Caco-2 (cell line): ENCODE measurements around the gene SH2D4B. TPM values are rescaled to one million over a fixed set of nuclear protein-coding genes. Genes with fewer than 3 reads are reported as not detected.

Source experiments
- BruUV-seq: library from RNA; stranded (reverse); fragments of 400-500 nt; replicated peaks from 2 replicates; lab custom pipeline; 2021; lab: Mats Ljungman, UMichigan
- CTCF ChIA-PET: fragments of 300-600 bp; sonication (Branson Sonifier 250); formaldehyde crosslinking; loops from one replicate; lab custom pipeline; 2022; ENCODE audit warnings: antibody characterized with exemption; lab: Charles Lee
- POLR2A ChIA-PET: fragments of 300-600 bp; sonication (Branson Sonifier 250); formaldehyde crosslinking; loops from one replicate; lab custom pipeline; 2022; ENCODE audit warnings: antibody characterized with exemption; lab: Charles Lee
- DNase-seq, 2 experiments: peaks; one replicate each; pipeline versions ENCODE4 v3.0.0 to v3.0.0-alpha.2; 2020 to 2022
- H3K27me3 ChIP-seq: replicated peaks from 2 replicates; pipeline ENCODE4 v1.6.0; 2011; ENCODE audit warnings: low read length; ENCODE audit not compliant: control insufficient read depth, insufficient read depth
- H3K36me3 ChIP-seq: 2 replicates; pipeline ENCODE4 v1.5.1; 2011; ENCODE audit warnings: low read length; ENCODE audit not compliant: control insufficient read depth, insufficient read depth
- H3K4me1 ChIP-seq: fragments of 250-450 bp; sonication (Bioruptor Pico); 2 replicates; pipeline ENCODE4 v1.5.1; 2020; ENCODE audit warnings: mild to moderate bottlenecking
- H3K4me3 ChIP-seq: 2 replicates; pipeline ENCODE4 v1.5.1; 2011; ENCODE audit warnings: low read depth, mild to moderate bottlenecking, control low read depth, low read length
- H3K9me3 ChIP-seq: fragments of 250-450 bp; sonication (Bioruptor Pico); 2 replicates; pipeline ENCODE4 v1.5.1; 2020; ENCODE audit warnings: mild to moderate bottlenecking, moderate library complexity
- H3K27ac Mint-ChIP-seq: one replicate; pipeline ENCODE4 v1.8.0; 2022; ENCODE audit warnings: mixed read lengths; ENCODE audit not compliant: unreplicated experiment
- H3K27me3 Mint-ChIP-seq: one replicate; pipeline ENCODE4 v1.8.0; 2022; ENCODE audit warnings: mixed read lengths; ENCODE audit not compliant: insufficient read depth, unreplicated experiment
- H3K36me3 Mint-ChIP-seq: one replicate; pipeline ENCODE4 v1.8.0; 2022; ENCODE audit warnings: mild to moderate bottlenecking, mixed read lengths; ENCODE audit not compliant: insufficient read depth, unreplicated experiment
- H3K4me1 Mint-ChIP-seq: one replicate; pipeline ENCODE4 v1.8.0; 2022; ENCODE audit warnings: low read depth, mixed read lengths; ENCODE audit not compliant: unreplicated experiment
- H3K4me3 Mint-ChIP-seq: one replicate; pipeline ENCODE4 v1.8.0; 2022; ENCODE audit warnings: mild to moderate bottlenecking, moderate library complexity, mixed read lengths; ENCODE audit not compliant: unreplicated experiment
- H3K9me3 Mint-ChIP-seq: one replicate; pipeline ENCODE4 v1.8.0; 2022; ENCODE audit warnings: mixed read lengths; ENCODE audit not compliant: unreplicated experiment
- intact Hi-C: fragments of 100-400 bp; cut with micrococcal nuclease; formaldehyde crosslinking; loops from one replicate; pipeline ENCODE4 v1.10.0; 2022; ENCODE audit not compliant: unreplicated experiment
- total RNA-seq: library from RNA; stranded (reverse); gene quantifications from 2 replicates; pipeline ENCODE4 v1.2.3, GENCODE V29; 2022
- TF ChIP-seq, protein P1 (sequence below), 2 experiments: fragments of 200-600 bp in 1 of 2; IDR thresholded peaks; 1 replicate in 1 of 2; 2 replicates in 1 of 2; pipeline versions ENCODE4 v1.5.1 to v1.8.0; 2011 to 2022; ENCODE audit warnings: antibody characterized with exemption in 1 of 2, control low read depth in 1 of 2, inconsistent platforms in 1 of 2, low read depth in 1 of 2, low read length in 1 of 2, mild to moderate bottlenecking in 1 of 2, moderate library complexity in 1 of 2; ENCODE audit not compliant: insufficient read depth in 1 of 2, severe bottlenecking in 1 of 2, unreplicated experiment in 1 of 2

The SH2D4B gene
- total RNA-seq, 1 experiment from 2014 or later = 0.23 TPM

DNA sequence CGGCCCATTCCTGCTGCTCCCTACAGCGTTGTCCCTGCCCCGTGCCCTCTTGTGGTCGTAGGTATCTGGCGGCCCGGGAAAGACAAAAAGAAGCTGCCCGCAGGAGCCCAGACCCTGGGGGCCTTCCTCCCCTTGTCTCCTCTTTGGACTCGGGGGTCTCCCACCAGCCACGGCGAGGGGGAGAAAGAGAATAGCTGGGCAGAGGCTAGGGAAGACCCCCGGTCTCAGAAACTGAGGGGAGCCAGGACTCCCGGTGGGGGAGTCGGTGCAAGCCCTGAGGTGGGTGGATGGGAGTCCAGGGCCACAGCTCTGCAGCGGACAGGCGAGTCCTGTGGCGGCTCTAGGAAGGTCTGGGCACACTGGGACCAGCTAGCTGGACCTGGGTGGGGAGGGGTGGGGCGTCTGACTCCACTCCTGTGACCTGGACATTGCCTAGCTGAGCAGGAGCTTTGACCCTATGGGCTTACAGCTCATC is 1.3 kb upstream of the SH2D4B start:
- Mint-ChIP-seq H3K4me1 (no peaks in the 10 kb centered on the region), H3K27me3 (no peaks in the 10 kb centered on the region), H3K27ac (peak overlapping the region; percentile 93), H3K36me3 (peaks cover 11% of the 10 kb centered on the region), H3K4me3 (peak overlapping the region; percentile 81), H3K9me3 (no peaks in the 10 kb centered on the region)
- ChIA-PET CTCF (interaction anchor here (0.6 to 1.3 kb wide), 2 partner anchors 37 to 92 kb away, joined by 5 read pairs; no protein-coding TSS in a partner anchor), POLR2A (no interaction called here)
- BruUV-seq = no TSS peak
- intact Hi-C loops = loop anchor here (1.0 kb wide), 2 partner anchors 12 to 126 kb away; no protein-coding TSS in a partner anchor
- Histone ChIP-seq H3K36me3 (no peaks in the 10 kb centered on the region), H3K4me1 (peaks cover 4% of the 10 kb centered on the region; the same call in 1 of the 2 replicates), H3K27me3 (no peaks in the 10 kb centered on the region), H3K9me3 (no peaks in the 10 kb centered on the region), H3K4me3 (peak overlapping the region; percentile 63)
- DNase-seq = no peak
- TF ChIP-seq, protein P1, sequence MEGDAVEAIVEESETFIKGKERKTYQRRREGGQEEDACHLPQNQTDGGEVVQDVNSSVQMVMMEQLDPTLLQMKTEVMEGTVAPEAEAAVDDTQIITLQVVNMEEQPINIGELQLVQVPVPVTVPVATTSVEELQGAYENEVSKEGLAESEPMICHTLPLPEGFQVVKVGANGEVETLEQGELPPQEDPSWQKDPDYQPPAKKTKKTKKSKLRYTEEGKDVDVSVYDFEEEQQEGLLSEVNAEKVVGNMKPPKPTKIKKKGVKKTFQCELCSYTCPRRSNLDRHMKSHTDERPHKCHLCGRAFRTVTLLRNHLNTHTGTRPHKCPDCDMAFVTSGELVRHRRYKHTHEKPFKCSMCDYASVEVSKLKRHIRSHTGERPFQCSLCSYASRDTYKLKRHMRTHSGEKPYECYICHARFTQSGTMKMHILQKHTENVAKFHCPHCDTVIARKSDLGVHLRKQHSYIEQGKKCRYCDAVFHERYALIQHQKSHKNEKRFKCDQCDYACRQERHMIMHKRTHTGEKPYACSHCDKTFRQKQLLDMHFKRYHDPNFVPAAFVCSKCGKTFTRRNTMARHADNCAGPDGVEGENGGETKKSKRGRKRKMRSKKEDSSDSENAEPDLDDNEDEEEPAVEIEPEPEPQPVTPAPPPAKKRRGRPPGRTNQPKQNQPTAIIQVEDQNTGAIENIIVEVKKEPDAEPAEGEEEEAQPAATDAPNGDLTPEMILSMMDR (IDR thresholded peaks at IDR 0.05; ENCODE audit: insufficient read depth in 1 of 2, low read depth in 1 of 2, low read length in 1 of 2, severe bottlenecking in 1 of 2, unreplicated experiment in 1 of 2) = peak in 1 of 2 experiments; percentile 11

DNA sequence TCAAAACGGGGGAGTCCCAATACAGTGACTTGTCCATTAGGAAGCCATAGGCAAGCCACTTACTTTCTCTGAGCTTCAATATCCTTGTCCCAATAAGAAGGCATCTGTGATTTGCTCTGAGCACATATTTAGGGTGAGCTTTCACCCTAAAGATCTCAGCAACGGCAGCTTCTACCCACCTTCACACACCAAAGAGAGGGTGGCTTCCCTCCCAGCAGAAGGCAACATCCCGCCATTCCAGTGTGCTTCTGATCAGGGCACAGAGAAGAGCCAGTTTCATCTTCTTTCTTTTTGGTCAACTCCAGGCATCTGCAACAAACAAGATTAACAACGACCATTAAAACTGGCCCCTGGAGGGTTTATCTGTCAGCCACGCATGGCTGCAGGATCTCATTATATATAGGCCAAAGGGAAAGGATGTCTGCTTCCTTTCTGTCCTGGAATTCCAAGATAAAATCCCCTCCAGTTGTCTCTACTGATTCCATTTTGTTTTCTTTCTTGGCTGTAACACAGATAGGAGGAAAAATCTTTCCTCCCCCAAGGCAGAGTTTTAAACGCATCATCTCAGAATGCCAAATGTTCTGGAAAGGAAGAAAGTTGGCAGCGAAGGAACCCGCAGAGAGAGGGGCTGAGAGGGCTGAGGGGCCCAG is 491 bp upstream of the SH2D4B start:
- H3K4me1 Mint-ChIP-seq = no peaks in the 10 kb centered on the region
- H3K4me3 Mint-ChIP-seq = peak overlapping the region; percentile 81
- no peak overlapping the region for H3K4me3 ChIP-seq
- intact Hi-C loops = no loop called here
- H3K9me3 Mint-ChIP-seq = no peaks in the 10 kb centered on the region
- TF ChIP-seq, protein P1 (IDR thresholded peaks at IDR 0.05; ENCODE audit: insufficient read depth in 1 of 2, low read depth in 1 of 2, low read length in 1 of 2, severe bottlenecking in 1 of 2, unreplicated experiment in 1 of 2) = no peak
- no peak overlapping the region for H3K27ac Mint-ChIP-seq
- peaks cover 11% of the 10 kb centered on the region for H3K36me3 Mint-ChIP-seq
- no peak for DNase-seq
- POLR2A ChIA-PET = no interaction called here
- no peaks in the 10 kb centered on the region for H3K9me3 ChIP-seq
- CTCF ChIA-PET = interaction anchor here (0.6 to 1.3 kb wide), 2 partner anchors 15 to 93 kb away, joined by 3 to 5 read pairs; no protein-coding TSS in a partner anchor
- peaks cover 4% of the 10 kb centered on the region; the same call in 1 of the 2 replicates for H3K4me1 ChIP-seq
- H3K27me3 ChIP-seq = no peaks in the 10 kb centered on the region
- no peaks in the 10 kb centered on the region for H3K27me3 Mint-ChIP-seq
- BruUV-seq = TSS peak; percentile 56
- no peaks in the 10 kb centered on the region for H3K36me3 ChIP-seq

DNA sequence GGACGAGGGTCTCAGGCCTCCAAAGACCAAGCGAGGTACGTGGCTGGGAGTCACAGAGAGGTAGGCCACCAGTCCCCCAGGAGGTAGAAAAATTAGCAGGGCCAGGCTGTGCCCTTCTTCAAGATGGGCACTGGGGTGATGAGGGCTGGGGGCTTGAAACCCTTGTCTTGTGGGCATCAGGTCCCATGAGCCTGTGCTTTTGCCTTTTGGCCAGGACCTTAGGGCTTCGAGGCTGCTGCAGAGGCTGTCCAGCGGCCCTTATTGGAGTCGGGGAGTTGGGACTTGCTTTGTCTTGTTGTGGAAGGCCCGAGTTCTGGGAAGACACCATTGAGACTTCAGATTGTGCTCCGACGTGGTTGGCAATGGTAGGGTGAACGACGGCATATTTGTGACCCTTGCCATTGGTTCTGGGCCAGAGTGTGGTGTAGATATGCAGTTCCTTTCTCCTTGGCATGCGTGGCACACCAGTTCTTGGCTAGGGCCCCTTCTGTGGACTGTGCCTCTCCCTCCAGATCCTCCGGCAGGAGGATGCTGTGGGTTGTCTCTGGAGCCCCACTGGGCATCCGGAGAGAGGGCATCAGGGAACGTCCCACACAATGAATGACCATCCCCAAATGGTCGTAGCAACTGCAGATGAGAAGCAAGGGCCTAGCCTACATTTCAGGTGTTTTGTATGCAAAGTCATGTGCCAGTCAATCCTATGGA is 931 bp downstream of the SH2D4B start:
- Mint-ChIP-seq H3K27me3 (no peaks in the 10 kb centered on the region), H3K4me3 (no peak overlapping the region), H3K4me1 (no peaks in the 10 kb centered on the region), H3K27ac (no peak overlapping the region), H3K9me3 (no peaks in the 10 kb centered on the region), H3K36me3 (peaks cover 11% of the 10 kb centered on the region)
- BruUV-seq = no TSS peak
- DNase-seq = no peak
- Histone ChIP-seq H3K36me3 (no peaks in the 10 kb centered on the region), H3K9me3 (no peaks in the 10 kb centered on the region), H3K27me3 (no peaks in the 10 kb centered on the region), H3K4me1 (peaks cover 4% of the 10 kb centered on the region; the same call in 1 of the 2 replicates), H3K4me3 (no peak overlapping the region)
- intact Hi-C loops = no loop called here
- ChIA-PET POLR2A (no interaction called here), CTCF (no interaction called here)
- TF ChIP-seq, protein P1 (IDR thresholded peaks at IDR 0.05; ENCODE audit: insufficient read depth in 1 of 2, low read depth in 1 of 2, low read length in 1 of 2, severe bottlenecking in 1 of 2, unreplicated experiment in 1 of 2) = no peak
